ENCODE results near the gene ASS1. TPM values are rescaled to one million over a fixed set of nuclear protein-coding genes. Genes with fewer than 3 reads are reported as not detected.

Gene ASS1
- total RNA-seq, 1 donor from 2014 or later, result 45.6 TPM

- H3K4me3 ChIP-seq (ENCODE audit: low read depth, low read length), result no peak overlapping the region
- no peak for TF ChIP-seq CTCF (IDR thresholded peaks at IDR 0.05; ENCODE audit: insufficient read depth, low read length, poor library complexity, severe bottlenecking)
- peaks cover 15% of the 10 kb centered on the region for H3K27me3 ChIP-seq (ENCODE audit: control insufficient read depth, insufficient read depth, low read length)
- no peaks in the 10 kb centered on the region for H3K36me3 ChIP-seq (ENCODE audit: control insufficient read depth, insufficient read depth, low read length)
- no peak for DNase-seq (ENCODE audit: low read depth)
These were observed 1.5 kb downstream of the ASS1 start for GRCh38 chr9:130446101-130446861.

GRCh38 chr9:130447193-130447816 lies 2.5 kb downstream of the ASS1 start:
- DNase-seq (ENCODE audit: low read depth), result no peak
- Histone ChIP-seq H3K36me3 (ENCODE audit: control insufficient read depth, insufficient read depth, low read length) (no peaks in the 10 kb centered on the region), H3K4me3 (ENCODE audit: low read depth, low read length) (no peak overlapping the region), H3K27me3 (ENCODE audit: control insufficient read depth, insufficient read depth, low read length) (peaks cover 15% of the 10 kb centered on the region)
- TF ChIP-seq CTCF (IDR thresholded peaks at IDR 0.05; ENCODE audit: insufficient read depth, low read length, poor library complexity, severe bottlenecking), result no peak

GRCh38 chr9:130448035-130448624 lies 3.4 kb downstream of the ASS1 start:
- Histone ChIP-seq H3K27me3 (ENCODE audit: control insufficient read depth, insufficient read depth, low read length) (peaks cover 15% of the 10 kb centered on the region), H3K36me3 (ENCODE audit: control insufficient read depth, insufficient read depth, low read length) (no peaks in the 10 kb centered on the region), H3K4me3 (ENCODE audit: low read depth, low read length) (no peak overlapping the region)
- DNase-seq (ENCODE audit: low read depth), result no peak
- TF ChIP-seq CTCF (IDR thresholded peaks at IDR 0.05; ENCODE audit: insufficient read depth, low read length, poor library complexity, severe bottlenecking), result no peak

GRCh38 chr9:130448771-130449603 lies 4.2 kb downstream of the ASS1 start:
- no peaks in the 10 kb centered on the region for H3K36me3 ChIP-seq (ENCODE audit: control insufficient read depth, insufficient read depth, low read length)
- no peak for DNase-seq (ENCODE audit: low read depth)
- no peak for TF ChIP-seq CTCF (IDR thresholded peaks at IDR 0.05; ENCODE audit: insufficient read depth, low read length, poor library complexity, severe bottlenecking)
- no peak overlapping the region for H3K4me3 ChIP-seq (ENCODE audit: low read depth, low read length)
- H3K27me3 ChIP-seq (ENCODE audit: control insufficient read depth, insufficient read depth, low read length), result peaks cover 15% of the 10 kb centered on the region

- DNase-seq (ENCODE audit: low read depth), result no peak
- Histone ChIP-seq H3K36me3 (ENCODE audit: control insufficient read depth, insufficient read depth, low read length) (no peaks in the 10 kb centered on the region), H3K4me3 (ENCODE audit: low read depth, low read length) (no peak overlapping the region), H3K27me3 (ENCODE audit: control insufficient read depth, insufficient read depth, low read length) (peaks cover 5% of the 10 kb centered on the region)
- no peak for TF ChIP-seq CTCF (IDR thresholded peaks at IDR 0.05; ENCODE audit: insufficient read depth, low read length, poor library complexity, severe bottlenecking)
These were observed 5.7 kb downstream of the ASS1 start for GRCh38 chr9:130450344-130451003.

All from kidney epithelial cell (primary cell).